ENCODE data around the gene TANGO2.
A peak's percentile ranks its signal among the peaks of the same experiment; 100 is the strongest.

Gene TANGO2

DNA sequence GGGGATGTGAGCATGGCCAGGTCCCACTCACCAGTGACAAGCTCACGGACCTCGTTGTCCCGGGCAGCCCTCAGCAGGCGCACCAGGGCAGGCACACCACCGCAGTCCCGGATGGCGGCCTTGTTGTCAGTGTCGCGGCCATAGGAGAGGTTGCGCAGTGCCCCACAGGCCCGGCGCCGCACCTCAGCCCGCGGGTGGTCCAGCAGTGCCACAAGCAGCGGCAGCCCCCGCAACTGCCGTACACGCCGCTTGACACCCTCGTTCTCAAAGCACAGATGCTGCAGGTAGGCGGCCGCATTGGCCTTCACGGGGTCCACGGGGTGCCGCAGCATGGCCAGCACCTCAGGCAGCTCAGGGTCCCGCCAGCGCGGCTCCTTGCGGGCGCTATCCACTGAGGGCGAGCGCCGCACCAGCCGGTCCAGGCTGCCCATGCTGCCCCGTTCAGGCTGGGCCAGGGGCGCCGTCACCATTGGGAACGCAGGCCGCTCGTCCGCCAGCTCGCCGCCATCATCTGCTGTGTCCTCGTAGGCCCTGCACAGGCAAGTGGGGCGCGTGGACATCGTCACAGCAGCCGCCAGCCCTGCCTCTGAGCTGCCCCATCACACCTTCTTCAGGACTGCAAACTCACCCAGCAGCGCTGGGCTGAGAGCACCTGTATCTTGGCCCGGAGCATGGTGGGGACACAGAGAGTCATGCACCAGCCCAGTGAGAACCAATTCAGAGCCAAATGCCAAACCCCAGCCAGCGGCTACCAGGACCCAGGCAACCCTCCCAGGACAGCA is 41.0 kb upstream of the TANGO2 start:
- CTCF ChIA-PET = no interaction called here
- Mint-ChIP-seq H3K9me3 (no peaks in the 10 kb centered on the region), H3K27me3 (peaks cover 8% of the 10 kb centered on the region), H3K27ac (no peak overlapping the region), H3K4me3 (no peak overlapping the region), H3K36me3 (no peaks in the 10 kb centered on the region), H3K4me1 (peaks cover 6% of the 10 kb centered on the region)
- DNase-seq = no peak

DNA sequence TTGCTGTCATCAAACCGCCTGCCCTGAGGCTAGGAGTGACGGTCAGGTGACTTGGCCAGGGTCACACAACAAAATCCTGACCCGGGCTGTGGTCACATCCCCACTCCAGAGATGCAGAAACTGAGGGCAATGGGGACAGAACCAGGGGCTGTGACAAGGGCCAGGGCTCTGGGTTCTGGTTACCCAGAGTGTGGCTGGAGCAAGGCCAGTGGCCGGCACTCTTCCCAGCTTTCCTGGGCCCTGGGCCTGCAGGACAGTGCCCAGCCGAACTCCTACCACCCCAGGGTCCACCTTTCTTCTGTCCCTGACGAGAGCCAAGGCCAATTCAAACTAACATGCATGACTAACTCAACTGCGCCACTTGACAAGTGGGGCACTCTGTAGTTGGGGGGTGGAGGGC is 40.1 kb upstream of the TANGO2 start:
- CTCF ChIA-PET = interaction anchor here (2.0 kb wide), 1 partner anchor 10 kb away, joined by 5 read pairs; no protein-coding TSS in a partner anchor
- Mint-ChIP-seq H3K4me1 (no peaks in the 10 kb centered on the region), H3K27me3 (peaks cover 17% of the 10 kb centered on the region), H3K36me3 (no peaks in the 10 kb centered on the region), H3K27ac (no peak overlapping the region), H3K4me3 (no peak overlapping the region), H3K9me3 (no peaks in the 10 kb centered on the region)
- DNase-seq = no peak

DNA sequence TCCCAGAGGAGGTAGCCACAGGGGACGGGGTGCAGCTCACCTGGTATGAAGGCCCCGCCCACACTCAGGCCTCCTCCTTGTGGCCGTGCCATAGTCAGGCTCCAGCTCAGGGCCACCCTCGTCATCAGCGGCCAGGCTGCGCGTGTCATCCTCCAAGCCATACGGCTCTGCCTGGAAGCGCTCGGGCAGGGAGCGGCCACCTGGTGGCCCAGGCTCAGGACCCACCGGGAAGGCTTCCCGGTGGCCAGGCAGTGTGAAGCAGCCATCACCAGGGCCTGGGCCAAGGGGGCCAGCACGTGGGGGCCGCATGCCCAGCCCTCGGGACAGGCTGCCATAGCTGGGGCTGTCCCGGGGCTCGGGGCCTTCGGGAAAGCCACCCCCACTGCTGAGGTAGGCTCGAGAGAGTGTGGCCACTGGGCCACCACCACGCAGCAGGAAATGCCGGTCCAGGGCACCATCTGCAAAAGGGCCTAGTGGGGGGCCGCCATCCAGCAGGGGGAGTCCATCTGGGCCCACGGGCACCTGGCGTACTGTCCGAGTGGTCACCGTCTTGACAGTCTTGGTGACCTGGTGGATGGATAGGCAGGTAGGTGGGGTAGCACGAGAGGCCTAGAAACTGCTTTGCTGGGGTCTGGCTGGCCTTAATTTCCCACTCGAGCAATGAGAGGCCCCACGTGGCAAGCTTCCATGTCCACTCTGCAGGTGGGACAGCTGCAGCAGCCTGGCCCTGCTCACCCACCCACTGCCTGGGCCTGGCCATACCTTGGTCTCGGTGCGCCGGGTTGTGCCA is 39.5 kb upstream of the TANGO2 start:
- Mint-ChIP-seq H3K4me1 (peaks cover 2% of the 10 kb centered on the region), H3K4me3 (no peak overlapping the region), H3K36me3 (no peaks in the 10 kb centered on the region), H3K9me3 (no peaks in the 10 kb centered on the region), H3K27me3 (peaks cover 22% of the 10 kb centered on the region), H3K27ac (no peak overlapping the region)
- CTCF ChIA-PET = interaction anchor here (2.0 kb wide), 1 partner anchor 11 kb away, joined by 5 read pairs; no protein-coding TSS in a partner anchor
- no peak for DNase-seq

DNA sequence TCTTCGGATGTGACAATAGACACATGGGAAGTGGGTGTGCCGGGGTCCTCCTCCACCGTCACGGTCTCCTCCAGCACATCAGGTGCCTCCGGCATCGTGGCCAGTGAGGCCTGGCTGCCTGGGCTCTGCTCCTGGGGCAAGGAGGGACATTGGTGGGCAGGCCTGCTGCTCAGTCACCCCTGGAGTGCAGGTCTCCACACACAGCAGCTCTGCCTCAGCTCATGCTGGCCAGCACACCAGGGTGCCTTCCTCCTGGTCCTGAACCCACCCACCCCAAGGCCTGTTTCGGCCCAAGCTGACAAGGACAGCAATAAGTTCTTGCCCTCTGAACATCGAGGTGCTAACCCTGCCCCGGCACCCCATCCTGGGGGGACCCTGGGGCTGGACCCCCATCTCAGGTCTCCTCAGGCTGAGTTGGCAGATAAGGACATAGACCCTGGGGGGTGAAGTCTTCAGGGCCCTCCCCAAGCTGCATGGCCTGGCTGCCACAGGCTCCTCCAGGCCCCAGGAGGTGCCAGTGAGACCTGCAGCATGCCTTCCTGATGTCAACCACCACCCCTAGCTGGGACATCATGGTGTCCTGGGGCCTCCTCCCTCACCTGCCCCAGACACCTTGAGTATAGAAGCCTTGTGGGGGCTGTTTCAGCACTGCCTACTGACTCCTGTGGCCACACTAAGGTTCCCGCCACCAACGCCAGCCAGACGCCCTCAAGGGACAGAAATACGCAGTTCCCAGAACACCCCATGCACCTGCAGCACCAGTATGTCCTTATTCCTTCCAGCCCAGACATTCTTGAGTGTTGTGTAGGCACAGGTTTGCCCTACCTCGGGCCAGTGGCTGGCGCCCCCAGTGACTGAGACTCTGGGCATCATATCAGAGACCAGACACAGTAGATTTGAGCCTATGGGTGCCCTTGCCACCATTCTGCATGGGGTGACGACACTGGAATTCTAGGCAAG is 38.7 kb upstream of the TANGO2 start:
- Mint-ChIP-seq H3K9me3 (no peaks in the 10 kb centered on the region), H3K27ac (no peak overlapping the region), H3K4me3 (no peak overlapping the region), H3K27me3 (peaks cover 19% of the 10 kb centered on the region), H3K4me1 (peaks cover 2% of the 10 kb centered on the region), H3K36me3 (no peaks in the 10 kb centered on the region)
- CTCF ChIA-PET = interaction anchor here (2.0 kb wide), 1 partner anchor 11 kb away, joined by 5 read pairs; no protein-coding TSS in a partner anchor
- DNase-seq = no peak

DNA sequence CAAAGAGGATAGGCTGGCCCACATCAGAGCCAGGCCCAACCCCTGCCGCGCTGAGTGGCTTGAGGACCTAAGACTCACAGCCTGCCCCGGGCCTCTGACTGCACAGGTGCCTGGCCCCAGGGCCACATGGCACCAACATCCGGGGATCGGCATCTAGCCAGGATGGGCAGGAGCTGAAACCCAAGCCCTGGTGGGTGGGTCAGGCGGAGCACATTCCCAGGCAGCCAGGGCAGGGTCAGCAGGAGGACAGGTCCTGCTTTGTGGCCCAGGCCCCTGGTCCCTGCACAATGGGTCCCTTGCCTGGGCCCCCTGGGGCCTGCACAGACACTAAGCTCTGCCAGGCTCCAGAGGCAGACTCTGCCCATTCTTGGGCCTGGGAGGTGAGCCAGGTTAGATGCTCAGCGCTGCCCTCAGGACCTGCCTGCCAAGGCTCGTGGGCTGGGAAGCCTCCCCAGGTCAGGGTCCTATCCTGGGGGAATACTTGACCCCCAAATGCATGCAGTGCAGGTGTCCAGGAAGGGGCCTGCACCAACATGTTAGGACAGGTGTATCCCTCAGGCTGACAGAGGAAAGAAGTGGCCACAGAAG is 37.8 kb upstream of the TANGO2 start:
- Mint-ChIP-seq H3K36me3 (no peaks in the 10 kb centered on the region), H3K27me3 (peaks cover 26% of the 10 kb centered on the region), H3K4me1 (peaks cover 2% of the 10 kb centered on the region), H3K9me3 (no peaks in the 10 kb centered on the region), H3K4me3 (no peak overlapping the region), H3K27ac (no peak overlapping the region)
- CTCF ChIA-PET = interaction anchor here (1.6 kb wide), 1 partner anchor 8 kb away, joined by 5 read pairs; no protein-coding TSS in a partner anchor
- no peak for DNase-seq

DNA sequence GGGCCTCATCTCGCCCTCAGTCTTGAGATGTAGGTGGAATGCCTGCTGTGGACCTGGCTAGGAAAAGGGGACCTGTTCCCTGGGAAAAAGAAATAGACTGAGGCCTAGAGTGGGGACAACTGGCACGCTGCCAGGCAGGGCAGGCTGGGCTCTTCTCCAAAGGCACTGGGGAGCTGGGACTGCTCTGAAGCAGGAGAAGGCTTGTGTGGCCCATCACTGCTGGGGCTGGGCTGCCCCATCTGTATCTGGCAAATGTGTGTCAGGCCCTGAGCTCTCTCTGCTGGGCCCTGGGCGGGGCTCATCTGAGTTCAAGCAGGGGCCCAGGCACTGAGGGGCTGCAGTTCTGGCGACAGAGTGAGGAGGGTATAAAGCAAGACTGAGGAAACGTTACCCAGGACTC is 37.2 kb upstream of the TANGO2 start:
- Mint-ChIP-seq H3K27ac (no peak overlapping the region), H3K4me1 (peaks cover 2% of the 10 kb centered on the region), H3K4me3 (no peak overlapping the region), H3K36me3 (no peaks in the 10 kb centered on the region), H3K27me3 (peaks cover 30% of the 10 kb centered on the region), H3K9me3 (no peaks in the 10 kb centered on the region)
- DNase-seq = no peak
- CTCF ChIA-PET = interaction anchor here (1.6 kb wide), 1 partner anchor 9 kb away, joined by 5 read pairs; no protein-coding TSS in a partner anchor

DNA sequence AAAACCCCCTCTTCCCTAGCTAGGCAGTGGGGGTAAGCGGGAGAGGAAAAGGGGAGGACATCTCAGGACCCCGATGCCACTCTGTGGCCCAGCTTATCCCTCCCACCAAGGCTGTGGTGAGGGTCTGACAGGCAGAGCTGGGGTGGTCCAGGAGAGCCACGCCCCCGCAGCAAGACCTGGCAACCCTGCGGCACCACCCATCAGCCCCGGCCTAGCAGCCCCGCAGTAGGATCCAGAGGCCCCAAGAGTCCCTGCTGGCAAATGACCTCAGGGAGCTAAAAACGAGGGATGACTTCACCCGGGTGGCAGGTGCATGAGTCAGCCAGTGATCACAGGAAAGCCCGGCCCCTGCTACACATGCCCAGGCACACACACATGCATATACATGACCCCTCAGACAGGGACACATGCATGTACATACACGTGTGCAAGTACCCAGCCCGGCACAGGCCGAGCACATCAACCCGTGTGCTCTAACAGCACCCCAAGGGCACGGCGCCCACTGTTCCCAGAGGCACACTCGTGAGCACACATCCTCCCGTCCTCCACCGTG is 36.6 kb upstream of the TANGO2 start:
- CTCF ChIA-PET = interaction anchor here (1.6 kb wide), 1 partner anchor 9 kb away, joined by 5 read pairs; no protein-coding TSS in a partner anchor
- no peak overlapping the region for H3K27ac Mint-ChIP-seq
- DNase-seq = no peak
- H3K4me1 Mint-ChIP-seq = peaks cover 2% of the 10 kb centered on the region
- H3K9me3 Mint-ChIP-seq = no peaks in the 10 kb centered on the region
- H3K27me3 Mint-ChIP-seq = peaks cover 35% of the 10 kb centered on the region
- no peak overlapping the region for H3K4me3 Mint-ChIP-seq
- H3K36me3 Mint-ChIP-seq = no peaks in the 10 kb centered on the region

DNA sequence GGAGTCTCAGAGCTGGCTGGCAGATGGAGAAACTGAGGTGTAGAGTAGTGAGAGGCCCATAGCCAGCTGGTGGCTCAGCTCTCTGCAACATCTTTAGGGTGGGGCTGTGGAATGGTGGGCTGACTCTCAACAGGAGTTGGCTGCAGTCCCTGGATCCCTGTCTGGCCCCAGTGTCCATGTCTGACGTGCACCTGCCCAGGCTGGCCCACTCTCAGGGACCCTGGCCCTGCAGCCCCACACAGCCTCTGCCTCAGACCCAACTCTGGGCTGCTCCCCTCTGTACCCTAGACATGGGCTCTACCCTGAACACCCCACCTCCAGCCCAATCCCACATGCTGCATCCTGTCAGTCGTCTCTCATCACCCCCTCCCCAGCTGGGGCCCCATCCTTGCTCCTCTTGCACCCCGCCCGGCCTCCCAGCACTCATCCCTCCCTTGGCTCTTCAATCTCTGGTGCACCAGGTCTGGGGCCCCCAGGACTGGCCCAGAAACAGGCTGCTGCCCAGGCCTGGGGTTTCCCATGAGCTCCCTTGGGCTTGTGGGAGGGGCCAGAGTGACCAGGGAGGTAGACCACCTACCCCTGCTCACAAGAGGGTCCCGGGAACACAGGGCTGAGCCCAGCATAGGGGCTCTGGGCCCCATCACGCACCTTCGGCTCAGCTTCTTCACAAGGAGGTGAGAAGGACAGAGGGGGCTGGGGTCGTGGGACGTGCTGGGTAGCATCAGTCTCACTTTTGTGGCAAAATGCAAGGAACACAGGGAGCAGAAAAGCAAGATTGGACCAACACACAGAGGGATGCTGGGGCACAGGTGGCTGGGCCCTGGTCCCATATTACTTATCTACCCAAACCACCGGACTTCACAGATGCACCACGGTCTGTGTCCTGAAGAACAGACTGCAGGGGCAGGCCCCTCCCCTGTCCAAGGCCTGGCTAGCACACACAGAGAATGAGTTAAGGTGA is 35.8 kb upstream of the TANGO2 start:
- CTCF ChIA-PET = interaction anchor here (1.6 kb wide), 1 partner anchor 10 kb away, joined by 5 read pairs; no protein-coding TSS in a partner anchor
- H3K4me1 Mint-ChIP-seq = peaks cover 2% of the 10 kb centered on the region
- H3K9me3 Mint-ChIP-seq = no peaks in the 10 kb centered on the region
- H3K36me3 Mint-ChIP-seq = no peaks in the 10 kb centered on the region
- peaks cover 43% of the 10 kb centered on the region for H3K27me3 Mint-ChIP-seq
- no peak overlapping the region for H3K27ac Mint-ChIP-seq
- no peak overlapping the region for H3K4me3 Mint-ChIP-seq
- no peak for DNase-seq

DNA sequence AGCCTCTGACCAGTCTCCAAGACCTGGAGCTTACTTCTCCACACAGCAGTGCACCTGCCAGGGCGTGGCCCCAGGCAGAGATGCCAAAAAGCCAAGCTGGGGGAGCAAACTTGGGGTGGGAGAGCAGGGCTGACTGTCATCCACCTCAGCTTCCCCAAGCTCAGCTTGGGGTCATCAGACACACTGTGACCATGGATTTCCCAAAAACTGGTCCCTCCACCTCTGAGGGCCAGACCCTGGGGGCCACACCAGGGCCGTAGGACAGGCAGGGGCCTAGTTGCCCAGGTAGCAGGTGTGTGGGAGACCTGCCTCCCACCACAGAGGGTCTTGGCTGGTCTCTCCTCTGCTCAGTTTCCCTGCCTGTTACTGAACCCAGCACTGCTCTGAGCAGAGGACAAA is 34.9 kb upstream of the TANGO2 start:
- no peak for DNase-seq
- Mint-ChIP-seq H3K27ac (no peak overlapping the region), H3K36me3 (no peaks in the 10 kb centered on the region), H3K4me3 (no peak overlapping the region), H3K27me3 (peaks cover 48% of the 10 kb centered on the region), H3K4me1 (peaks cover 2% of the 10 kb centered on the region), H3K9me3 (no peaks in the 10 kb centered on the region)
- CTCF ChIA-PET = no interaction called here

DNA sequence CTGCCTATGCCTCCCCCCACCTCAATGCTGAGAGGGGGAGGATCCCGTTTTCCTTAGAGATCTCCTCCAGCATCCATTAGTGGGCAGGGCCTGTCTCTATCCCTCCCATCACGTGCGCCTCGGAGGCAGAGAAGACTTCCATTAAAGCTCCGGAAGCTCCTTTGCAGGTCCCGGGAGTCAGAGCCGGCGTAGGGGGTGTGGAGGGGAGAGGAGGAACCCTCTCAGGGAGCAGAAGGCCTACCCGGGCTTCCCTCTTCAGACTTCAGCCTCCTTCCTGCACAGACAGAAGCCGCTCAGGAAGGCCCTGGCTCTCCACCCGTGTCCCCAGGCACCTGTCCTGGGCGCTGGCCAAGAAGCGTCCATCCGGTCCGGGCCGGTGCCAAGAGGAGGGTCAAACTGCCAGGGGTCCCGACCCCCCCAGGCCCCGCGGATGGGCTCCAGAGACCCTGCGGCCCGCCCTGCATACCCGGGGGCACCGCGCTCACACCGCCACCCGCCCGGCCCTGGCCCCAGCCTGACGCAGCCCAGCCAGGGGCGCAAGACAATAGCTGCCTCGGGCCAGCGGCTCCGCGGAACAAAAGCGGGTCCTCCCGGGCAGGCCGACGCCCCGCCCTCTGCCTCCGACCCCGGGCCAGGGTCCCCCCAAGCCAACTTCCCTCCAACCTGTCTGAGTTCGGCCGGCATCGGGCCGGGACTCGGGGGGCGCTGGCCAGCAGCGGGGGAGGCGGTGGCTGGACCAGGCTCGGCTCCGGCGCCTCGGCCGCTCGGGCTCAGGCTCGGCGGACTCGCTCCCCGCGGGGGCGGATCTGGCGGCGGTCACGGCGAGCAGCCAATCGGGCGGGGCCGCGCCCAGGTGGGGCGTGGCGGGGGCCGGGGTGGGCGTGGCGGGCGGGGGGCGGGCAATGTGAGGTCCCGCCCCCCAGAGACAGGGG is 34.2 kb upstream of the TANGO2 start:
- CTCF ChIA-PET = no interaction called here
- Mint-ChIP-seq H3K36me3 (no peaks in the 10 kb centered on the region), H3K4me3 (peak overlapping the region; percentile 44), H3K27ac (no peak overlapping the region), H3K9me3 (no peaks in the 10 kb centered on the region), H3K27me3 (peaks cover 48% of the 10 kb centered on the region), H3K4me1 (peaks cover 2% of the 10 kb centered on the region)
- peak; percentile 81 for DNase-seq

DNA sequence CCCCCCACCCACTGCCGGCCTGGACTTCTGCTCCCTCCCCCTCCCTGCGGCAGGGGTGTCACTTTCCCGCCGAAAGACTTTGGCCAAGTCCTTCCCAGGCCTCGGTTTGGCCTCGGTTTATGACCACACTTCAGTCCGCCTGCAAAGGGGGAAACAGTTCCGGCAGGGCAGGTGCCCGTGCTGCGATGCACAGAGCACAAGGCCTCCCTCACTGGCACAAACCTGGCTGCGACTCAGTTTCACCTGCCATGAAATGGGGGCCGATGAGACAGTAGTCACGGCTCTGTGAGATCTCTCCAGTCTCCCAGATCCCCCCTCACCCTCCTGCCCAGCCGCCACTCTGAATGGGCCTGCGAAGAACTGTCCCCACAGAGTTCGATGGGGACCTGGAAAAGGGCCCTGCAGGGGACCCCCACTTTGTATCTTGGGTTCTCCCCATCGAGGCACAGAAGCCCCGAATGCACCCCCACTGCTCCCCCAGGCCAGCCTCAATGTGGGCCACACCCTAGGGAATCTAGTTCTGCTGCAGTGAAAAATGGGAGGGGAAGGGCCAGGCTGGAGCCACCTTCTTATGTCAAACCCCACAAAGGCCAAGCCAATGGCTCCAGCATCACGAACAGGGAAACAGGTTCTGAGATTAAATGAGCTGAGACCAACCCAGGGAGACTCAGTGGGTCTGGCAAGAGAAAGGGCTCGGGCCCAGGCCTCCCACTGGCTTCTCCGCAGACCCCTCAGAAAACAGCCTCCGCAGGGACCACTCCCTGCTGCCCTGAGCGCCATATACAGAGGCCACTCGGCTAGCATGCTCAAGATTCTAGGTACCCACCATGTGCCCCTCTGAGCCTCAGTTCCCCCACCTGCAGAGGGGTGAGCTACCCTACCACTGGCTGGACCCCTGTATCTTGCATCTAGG is 33.3 kb upstream of the TANGO2 start:
- no peak for DNase-seq
- CTCF ChIA-PET = no interaction called here
- no peak overlapping the region for H3K27ac Mint-ChIP-seq

More for the DNA sequence above, 33.3 kb upstream of the TANGO2 start:
- Mint-ChIP-seq H3K4me3 (peak overlapping the region; percentile 45), H3K9me3 (no peaks in the 10 kb centered on the region), H3K27me3 (peaks cover 48% of the 10 kb centered on the region), H3K4me1 (peaks cover 2% of the 10 kb centered on the region), H3K36me3 (no peaks in the 10 kb centered on the region)

All from activated naive CD4-positive, alpha-beta T cell treated with anti-CD3 and anti-CD28 coated beads, Interleukin-2, amount 10 ng/mL, durations not matched to agents 7 days and 5 days (primary cell).